Activated T-cell treated with anti-CD3 and anti-CD28 coated beads, Interleukin-2, amount 50 U/mL, for 48 hours (primary cell): ENCODE measurements around the gene ATF6.

Experiments
- DNase-seq, 2 experiments: peaks; one replicate each; pipeline ENCODE4 v3.0.0-alpha.2; 2020

ATF6 gene

GRCh38 chr1:162009501-162010174, 243.5 kb downstream of the ATF6 start:
- DNase-seq, result no peak

GRCh38 chr1:162010175-162010506, 244.0 kb downstream of the ATF6 start:
- DNase-seq, result no peak

- no peak for DNase-seq
Measured at GRCh38 chr1:162011337-162012012, 245.4 kb downstream of the ATF6 start.

GRCh38 chr1:162013289-162013688, 247.2 kb downstream of the ATF6 start:
- DNase-seq, result no peak
